GM12864 (cell line): ENCODE measurements around the gene THRB.
"Not testable (repeated sequence)": the region's sequence is repeated elsewhere in the genome, so short reads cannot be mapped to it uniquely, and the experiment has no call there.

ENCODE experiments used
- DNase-seq: peaks from one replicate; pipeline ENCODE4 v3.0.0-alpha.2; 2011; ENCODE audit warnings: low read depth
- H3K4me3 ChIP-seq: 2 replicates; pipeline ENCODE4 v1.5.1; 2011; ENCODE audit warnings: mild to moderate bottlenecking, low read depth, low read length, control low read depth
- TF ChIP-seq, protein P1 (sequence below): IDR thresholded peaks from 2 replicates; pipeline ENCODE4 v1.5.1; 2011; ENCODE audit warnings: low read depth, mild to moderate bottlenecking, moderate library complexity, low read length, control low read depth, inconsistent platforms; ENCODE audit errors: missing control alignments

THRB gene

DNA sequence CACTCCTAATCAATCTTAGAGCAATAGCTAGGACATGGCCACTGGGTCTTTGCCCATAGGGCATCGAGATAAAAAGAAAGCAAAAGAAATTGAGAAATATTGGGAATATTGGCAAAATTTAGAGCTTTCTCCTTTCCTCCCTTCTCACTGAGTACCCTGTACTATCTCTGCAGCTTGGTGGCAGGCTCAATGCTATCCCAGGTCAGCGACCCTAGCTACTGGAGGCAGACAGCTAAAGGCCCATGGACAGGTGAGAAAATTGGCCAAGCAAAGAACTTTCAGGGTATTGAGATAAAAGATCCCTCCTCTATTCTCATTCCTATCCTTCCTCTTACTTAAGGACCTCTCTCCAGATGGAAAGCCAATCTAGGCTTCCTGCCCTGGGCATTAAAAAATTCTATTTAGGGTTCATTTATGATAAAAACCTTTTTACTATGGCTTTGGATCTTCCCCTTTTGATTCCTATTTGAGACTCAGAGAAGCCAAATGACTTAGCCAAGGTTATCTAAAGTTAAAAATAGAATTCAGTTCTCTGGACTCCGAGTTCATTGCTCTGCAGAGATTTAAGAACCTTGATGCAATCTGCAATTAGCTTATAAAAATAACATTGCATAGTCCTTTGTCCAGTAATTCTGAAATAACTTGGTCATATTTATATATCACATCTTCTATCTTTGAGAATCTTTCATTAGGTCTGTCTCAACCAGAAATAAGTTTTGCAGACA, 75.4 kb downstream of the THRB start:
- TF ChIP-seq, protein P1, sequence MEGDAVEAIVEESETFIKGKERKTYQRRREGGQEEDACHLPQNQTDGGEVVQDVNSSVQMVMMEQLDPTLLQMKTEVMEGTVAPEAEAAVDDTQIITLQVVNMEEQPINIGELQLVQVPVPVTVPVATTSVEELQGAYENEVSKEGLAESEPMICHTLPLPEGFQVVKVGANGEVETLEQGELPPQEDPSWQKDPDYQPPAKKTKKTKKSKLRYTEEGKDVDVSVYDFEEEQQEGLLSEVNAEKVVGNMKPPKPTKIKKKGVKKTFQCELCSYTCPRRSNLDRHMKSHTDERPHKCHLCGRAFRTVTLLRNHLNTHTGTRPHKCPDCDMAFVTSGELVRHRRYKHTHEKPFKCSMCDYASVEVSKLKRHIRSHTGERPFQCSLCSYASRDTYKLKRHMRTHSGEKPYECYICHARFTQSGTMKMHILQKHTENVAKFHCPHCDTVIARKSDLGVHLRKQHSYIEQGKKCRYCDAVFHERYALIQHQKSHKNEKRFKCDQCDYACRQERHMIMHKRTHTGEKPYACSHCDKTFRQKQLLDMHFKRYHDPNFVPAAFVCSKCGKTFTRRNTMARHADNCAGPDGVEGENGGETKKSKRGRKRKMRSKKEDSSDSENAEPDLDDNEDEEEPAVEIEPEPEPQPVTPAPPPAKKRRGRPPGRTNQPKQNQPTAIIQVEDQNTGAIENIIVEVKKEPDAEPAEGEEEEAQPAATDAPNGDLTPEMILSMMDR, result no peak
- no peak for DNase-seq
- no peak overlapping the region for H3K4me3 ChIP-seq

GRCh38 chr3:24417730-24418129, 76.9 kb downstream of the THRB start:
- H3K4me3 ChIP-seq, result no peak overlapping the region
- TF ChIP-seq, protein P1, result no peak

GRCh38 chr3:24416224-24416623, 78.4 kb downstream of the THRB start:
- TF ChIP-seq, protein P1, result no peak
- no peak for DNase-seq
- H3K4me3 ChIP-seq, result no peak overlapping the region

More at GRCh38 chr3:24417730-24418129, 76.9 kb downstream of the THRB start:
- DNase-seq, result no peak

- TF ChIP-seq, protein P1, result no peak
- DNase-seq, result no peak
- H3K4me3 ChIP-seq, result no peak overlapping the region
Observed at GRCh38 chr3:24415824-24416223, 78.8 kb downstream of the THRB start.

DNA sequence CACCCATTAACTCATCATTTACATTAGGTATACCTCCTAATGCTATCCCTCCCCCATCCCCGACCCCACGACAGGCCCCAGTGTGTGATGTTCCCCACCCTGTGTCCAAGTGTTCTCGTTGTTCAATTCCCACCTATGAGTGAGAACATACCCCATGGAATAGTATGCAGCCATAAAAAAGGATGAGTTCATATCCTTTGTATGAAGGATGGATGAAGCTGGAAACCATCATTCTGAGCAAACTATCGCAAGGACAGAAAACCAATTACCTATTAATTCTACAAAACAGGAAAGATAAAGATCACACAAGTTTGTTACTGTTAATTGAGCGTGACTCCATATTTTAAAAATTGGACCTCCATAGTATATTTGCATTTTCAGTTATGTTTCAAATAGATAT, 81.0 kb downstream of the THRB start:
- H3K4me3 ChIP-seq, DNase-seq: not testable (repeated sequence)

DNA sequence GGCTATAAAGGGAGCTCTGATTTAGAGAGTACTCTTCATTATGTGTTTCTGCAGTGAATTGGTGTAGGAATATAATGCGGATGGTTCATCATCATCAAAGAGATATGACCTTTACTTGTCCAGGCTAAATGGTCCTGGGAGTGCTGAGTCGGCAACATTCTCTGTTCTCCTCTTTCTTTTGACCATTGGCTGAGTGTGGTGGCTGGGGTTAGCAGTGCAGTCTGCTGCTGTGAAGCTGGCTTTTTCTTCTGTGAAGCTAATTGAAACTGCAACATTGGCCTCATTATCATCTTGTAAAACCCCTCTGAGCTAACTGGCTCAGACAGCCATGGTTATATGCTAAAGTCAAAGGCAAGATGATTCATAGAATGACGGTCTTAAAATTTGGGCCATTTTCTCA, 83.8 kb downstream of the THRB start:
- TF ChIP-seq, protein P1, result no peak
- no peak overlapping the region for H3K4me3 ChIP-seq

DNA sequence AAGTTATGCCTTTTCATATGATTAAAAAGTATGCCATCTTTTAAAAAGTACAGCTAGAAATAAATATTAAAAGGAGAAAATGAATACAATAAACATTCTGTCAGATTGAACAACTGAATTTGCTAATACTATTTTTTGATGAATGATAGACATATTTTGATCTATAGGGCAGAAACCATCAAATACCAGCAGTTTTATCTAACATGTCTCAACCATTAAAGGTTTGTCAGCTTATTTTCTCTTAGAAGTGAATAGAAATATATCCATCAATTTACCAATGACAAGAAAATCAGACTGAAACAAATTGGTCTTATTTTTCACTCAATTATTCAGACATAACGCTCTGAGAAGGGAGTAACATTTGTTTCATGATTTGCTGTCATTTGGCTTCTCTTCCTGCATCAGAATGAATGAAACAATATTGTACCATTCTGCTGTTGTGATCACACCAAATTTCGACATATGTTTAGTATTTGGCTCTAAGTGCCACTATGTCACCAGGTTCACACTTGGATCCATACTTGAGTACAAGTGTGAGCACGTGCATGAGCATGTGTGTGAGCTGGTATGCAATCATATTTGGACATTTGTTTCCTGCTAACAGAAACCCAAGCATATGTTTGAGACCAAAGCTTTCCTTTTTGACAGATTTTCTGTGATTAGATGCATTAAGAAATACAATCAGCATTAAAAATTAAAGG, 86.5 kb downstream of the THRB start:
- DNase-seq, result no peak
- TF ChIP-seq, protein P1, result no peak
- no peak overlapping the region for H3K4me3 ChIP-seq

More for the DNA sequence above, 83.8 kb downstream of the THRB start:
- no peak for DNase-seq
